Embryonic facial prominence (tissue), 1 donor: ENCODE data around the gene ACVR1.

Source experiments
- DNase-seq: peaks from one replicate; pipeline ENCODE4 v3.0.0-alpha.2; 2016; ENCODE audit errors: extremely low spot score

Gene ACVR1

GRCh38 chr2:157856187-157856515 is 20.0 kb downstream of the ACVR1 start:
- no peak for DNase-seq

- DNase-seq = no peak
Measured at GRCh38 chr2:157853820-157854219, 22.3 kb downstream of the ACVR1 start.

- no peak for DNase-seq
Measured at GRCh38 chr2:157853211-157853610, 22.9 kb downstream of the ACVR1 start.

- DNase-seq = no peak
Measured at GRCh38 chr2:157849591-157849990, 26.5 kb downstream of the ACVR1 start.

GRCh38 chr2:157848213-157848612 is 27.9 kb downstream of the ACVR1 start:
- DNase-seq = no peak

GRCh38 chr2:157845081-157845480 is 31.0 kb downstream of the ACVR1 start:
- DNase-seq = no peak

GRCh38 chr2:157843935-157844334 is 32.2 kb downstream of the ACVR1 start:
- no peak for DNase-seq

- DNase-seq = no peak
Measured at GRCh38 chr2:157843081-157843480, 33.0 kb downstream of the ACVR1 start.

- DNase-seq = no peak
Measured at GRCh38 chr2:157842106-157842879, 33.8 kb downstream of the ACVR1 start.

- DNase-seq = no peak
Measured at GRCh38 chr2:157841485-157841884, 34.6 kb downstream of the ACVR1 start.

GRCh38 chr2:157840568-157841156 is 35.5 kb downstream of the ACVR1 start:
- DNase-seq = no peak

- no peak for DNase-seq
Measured at GRCh38 chr2:157839822-157840221, 36.3 kb downstream of the ACVR1 start.

GRCh38 chr2:157839162-157839801 is 36.8 kb downstream of the ACVR1 start:
- no peak for DNase-seq

GRCh38 chr2:157838442-157839161 is 37.5 kb downstream of the ACVR1 start:
- no peak for DNase-seq

- no peak for DNase-seq
Measured at GRCh38 chr2:157837851-157838441, 38.2 kb downstream of the ACVR1 start.

- no peak for DNase-seq
Measured at GRCh38 chr2:157836531-157836930, 39.6 kb downstream of the ACVR1 start.

GRCh38 chr2:157835425-157835824 is 40.7 kb downstream of the ACVR1 start:
- DNase-seq = no peak

- no peak for DNase-seq
Measured at GRCh38 chr2:157835006-157835405, 41.1 kb downstream of the ACVR1 start.

GRCh38 chr2:157833721-157834120 is 42.4 kb downstream of the ACVR1 start:
- DNase-seq = no peak

GRCh38 chr2:157831573-157832315 is 44.4 kb downstream of the ACVR1 start:
- no peak for DNase-seq
